K562 (cell line): Measurements from ENCODE around the gene ABHD8. TPM values are rescaled to one million over a fixed set of nuclear protein-coding genes. Genes with fewer than 3 reads are reported as not detected.

Source experiments
- ARID1B ChIP-seq: fragments of 450-650 bp; IDR thresholded peaks from 2 replicates; pipeline ENCODE4 v1.6.1; 2016; ENCODE audit warnings: antibody characterized with exemption, mild to moderate bottlenecking, inconsistent platforms
- ATF7 ChIP-seq: fragments of 450-650 bp; IDR thresholded peaks from 2 replicates; pipeline ENCODE4 v1.7.1; 2014; ENCODE audit warnings: mild to moderate bottlenecking, moderate library complexity
- CBX1 ChIP-seq: sonication (generic); IDR thresholded peaks from 2 replicates; pipeline ENCODE4 v1.6.1; 2016; ENCODE audit warnings: antibody characterized with exemption, low read depth, mild to moderate bottlenecking
- DEAF1 ChIP-seq: fragments of 450-650 bp; formaldehyde crosslinking; IDR thresholded peaks from 2 replicates; pipeline ENCODE4 v1.4.0; 2020; ENCODE audit warnings: mild to moderate bottlenecking, moderate library complexity
- JUN ChIP-seq, 2 experiments: sonication (generic) in 1 of 2; formaldehyde crosslinking in 1 of 2; IDR thresholded peaks; 2 replicates each; pipeline versions ENCODE4 v1.6.1 to v1.8.0; 2012 to 2022; ENCODE audit warnings: borderline replicate concordance in 2 of 2, mild to moderate bottlenecking in 2 of 2, improper control_type of control experiment in 1 of 2, low read depth in 1 of 2, low read length in 1 of 2, missing genetic modification reagents in 1 of 2
- RBM15 ChIP-seq: fragments of 200-400 bp; formaldehyde crosslinking; IDR thresholded peaks from 2 replicates; pipeline ENCODE4 v1.6.1; 2018; ENCODE audit warnings: mild to moderate bottlenecking, low read length, moderate library complexity; ENCODE audit not compliant: insufficient read depth
- RBM39 ChIP-seq: fragments of 200-400 bp; formaldehyde crosslinking; optimal IDR thresholded peaks from 2 replicates; pipeline ENCODE3; 2018; ENCODE audit warnings: low read depth, low read length
- U2AF2 ChIP-seq: fragments of 200-400 bp; formaldehyde crosslinking; optimal IDR thresholded peaks from 2 replicates; pipeline ENCODE3; 2017; ENCODE audit warnings: low read depth, mild to moderate bottlenecking, low read length
- ZNF184 ChIP-seq: sonication (generic); formaldehyde crosslinking; IDR thresholded peaks from 2 replicates; pipeline ENCODE4 v1.5.0; 2020; ENCODE audit warnings: missing genetic modification reagents
- ZNF3 ChIP-seq: fragments of 250-450 bp; sonication (Bioruptor Pico); IDR thresholded peaks from 2 replicates; pipeline ENCODE4 v1.5.0; 2021; ENCODE audit warnings: mild to moderate bottlenecking, moderate library complexity
- polyA plus RNA-seq, 8 experiments: library from polyadenylated mRNA; depleted of rRNA in 4 of 8; stranded (reverse) in 5 of 8; unstranded in 3 of 8; fragments of >200 nt; fragmentation: Nextera tagmentation in 2 of 8; fragmentation: Illumina TruSeq in 1 of 8; extraction: Ambion mirVana in 2 of 8; extraction: Trizol in 1 of 8; gene quantifications; 2 replicates each; pipeline versions ENCODE4 v1.2.1 to v1.2.3, GENCODE V29; 2011 to 2014; ENCODE audit warnings: inconsistent platforms in 1 of 8, missing spikeins in 1 of 8
- total RNA-seq, 7 experiments: library from RNA; depleted of rRNA in 6 of 7; stranded (reverse); fragments of >200 nt in 6 of 7; fragmentation: Illumina TruSeq in 2 of 7; extraction: Trizol in 2 of 7; gene quantifications; 2 replicates each; pipeline versions ENCODE4 v1.2.1 to v1.2.3, GENCODE V29; 2011 to 2021; ENCODE audit warnings: low replicate concordance in 1 of 7
- TF ChIP-seq, protein P1 (sequence below): fragments of 250-450 bp; sonication (Bioruptor Pico); IDR thresholded peaks from 2 replicates; pipeline ENCODE4 v1.8.0; 2022; ENCODE audit warnings: moderate library complexity, mild to moderate bottlenecking, inconsistent platforms
- TF ChIP-seq, protein P2 (sequence below): fragments of 250-450 bp; sonication (Bioruptor Pico); IDR thresholded peaks from 2 replicates; pipeline ENCODE4 v1.5.0; 2021; ENCODE audit warnings: mild to moderate bottlenecking, moderate library complexity
- TF ChIP-seq, protein P3 (sequence below), 2 experiments: fragments of 200-800 bp in 1 of 2; sonication (Bioruptor generic) in 1 of 2; sonication (generic) in 1 of 2; formaldehyde crosslinking in 1 of 2; IDR thresholded peaks in 1 of 2; conservative IDR thresholded peaks in 1 of 2; 2 replicates each; pipeline versions ENCODE4 v1.5.0 to v1.6.1; 2016 to 2020; ENCODE audit warnings: missing compliant biosample characterization in 1 of 2, missing genetic modification characterization in 1 of 2, missing genetic modification reagents in 1 of 2
- TF ChIP-seq, protein P4 (sequence below), 3 experiments: IDR thresholded peaks in 2 of 3; conservative IDR thresholded peaks in 1 of 3; 2 replicates each; pipeline ENCODE4 v1.5.1; 2011 to 2012; ENCODE audit warnings: low read length in 3 of 3, mild to moderate bottlenecking in 3 of 3, control low read depth in 2 of 3, improper control_type of control experiment in 1 of 3, inconsistent platforms in 1 of 3, low read depth in 1 of 3, mixed read lengths in 1 of 3, moderate library complexity in 1 of 3; ENCODE audit not compliant: insufficient read depth in 2 of 3

Gene ABHD8
- total and polyA plus RNA-seq, 9 of the 15 experiments (the other 6 are each of a cell fraction or from before 2014, with no cell fraction given), result 0.04 to 6.6 (median 2.0) TPM; not detected in 1

DNA sequence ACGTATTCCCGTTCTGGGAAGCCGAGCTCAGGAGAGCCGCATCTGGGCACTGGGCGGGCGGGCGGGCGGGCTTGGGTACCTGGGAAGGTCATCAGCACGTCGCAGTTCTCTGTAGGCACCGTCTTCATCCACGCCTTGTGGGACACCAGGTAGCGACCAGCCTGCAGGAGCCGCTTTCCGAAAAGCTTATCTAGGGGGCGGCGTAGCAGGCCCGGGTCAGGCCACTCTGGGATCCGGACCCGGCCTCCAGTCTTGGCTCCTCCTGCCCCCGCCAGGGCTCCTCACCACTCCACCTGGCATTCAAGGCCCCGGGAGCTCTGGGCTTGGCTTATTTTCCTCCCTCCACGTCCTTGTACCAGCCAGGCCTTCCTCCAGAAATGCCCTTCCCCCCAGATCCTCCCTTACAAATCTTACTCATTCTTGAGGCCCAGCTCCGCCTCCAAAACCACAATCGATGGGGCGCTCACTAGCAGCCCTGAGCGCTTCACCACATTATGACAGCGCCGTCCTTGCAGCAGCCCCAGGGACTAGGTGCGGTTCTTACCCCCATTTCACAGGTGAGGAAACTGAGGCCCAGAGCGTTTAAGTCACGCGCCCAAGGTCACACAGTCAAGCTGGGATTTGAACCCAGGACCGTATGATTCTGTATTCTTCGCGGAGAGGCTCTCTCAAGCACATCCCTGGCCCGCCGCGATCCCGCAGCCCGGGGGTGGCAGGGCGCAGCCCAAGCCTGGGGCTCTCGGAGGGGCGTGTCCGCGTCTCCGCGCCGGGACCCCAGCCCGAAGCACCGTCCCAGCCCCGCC, 30.6 kb upstream of the ABHD8 start (continued):
- TF ChIP-seq JUN (IDR thresholded peaks at IDR 0.05; ENCODE audit: borderline replicate concordance, low read depth, low read length), result no peak; the same call in 1 of the 2 replicates
- peak; percentile 73; the same call in 1 of the 2 replicates for TF ChIP-seq JUN (CRISPR knock-in tag; IDR thresholded peaks at IDR 0.05; ENCODE audit: borderline replicate concordance)
- peak; percentile 71 for TF ChIP-seq ARID1B
- no peak for TF ChIP-seq RBM15
- TF ChIP-seq, protein P1, sequence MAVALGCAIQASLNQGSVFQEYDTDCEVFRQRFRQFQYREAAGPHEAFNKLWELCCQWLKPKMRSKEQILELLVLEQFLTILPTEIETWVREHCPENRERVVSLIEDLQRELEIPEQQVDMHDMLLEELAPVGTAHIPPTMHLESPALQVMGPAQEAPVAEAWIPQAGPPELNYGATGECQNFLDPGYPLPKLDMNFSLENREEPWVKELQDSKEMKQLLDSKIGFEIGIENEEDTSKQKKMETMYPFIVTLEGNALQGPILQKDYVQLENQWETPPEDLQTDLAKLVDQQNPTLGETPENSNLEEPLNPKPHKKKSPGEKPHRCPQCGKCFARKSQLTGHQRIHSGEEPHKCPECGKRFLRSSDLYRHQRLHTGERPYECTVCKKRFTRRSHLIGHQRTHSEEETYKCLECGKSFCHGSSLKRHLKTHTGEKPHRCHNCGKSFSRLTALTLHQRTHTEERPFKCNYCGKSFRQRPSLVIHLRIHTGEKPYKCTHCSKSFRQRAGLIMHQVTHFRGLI (CRISPR knock-in tag), result no peak
- TF ChIP-seq, protein P2, sequence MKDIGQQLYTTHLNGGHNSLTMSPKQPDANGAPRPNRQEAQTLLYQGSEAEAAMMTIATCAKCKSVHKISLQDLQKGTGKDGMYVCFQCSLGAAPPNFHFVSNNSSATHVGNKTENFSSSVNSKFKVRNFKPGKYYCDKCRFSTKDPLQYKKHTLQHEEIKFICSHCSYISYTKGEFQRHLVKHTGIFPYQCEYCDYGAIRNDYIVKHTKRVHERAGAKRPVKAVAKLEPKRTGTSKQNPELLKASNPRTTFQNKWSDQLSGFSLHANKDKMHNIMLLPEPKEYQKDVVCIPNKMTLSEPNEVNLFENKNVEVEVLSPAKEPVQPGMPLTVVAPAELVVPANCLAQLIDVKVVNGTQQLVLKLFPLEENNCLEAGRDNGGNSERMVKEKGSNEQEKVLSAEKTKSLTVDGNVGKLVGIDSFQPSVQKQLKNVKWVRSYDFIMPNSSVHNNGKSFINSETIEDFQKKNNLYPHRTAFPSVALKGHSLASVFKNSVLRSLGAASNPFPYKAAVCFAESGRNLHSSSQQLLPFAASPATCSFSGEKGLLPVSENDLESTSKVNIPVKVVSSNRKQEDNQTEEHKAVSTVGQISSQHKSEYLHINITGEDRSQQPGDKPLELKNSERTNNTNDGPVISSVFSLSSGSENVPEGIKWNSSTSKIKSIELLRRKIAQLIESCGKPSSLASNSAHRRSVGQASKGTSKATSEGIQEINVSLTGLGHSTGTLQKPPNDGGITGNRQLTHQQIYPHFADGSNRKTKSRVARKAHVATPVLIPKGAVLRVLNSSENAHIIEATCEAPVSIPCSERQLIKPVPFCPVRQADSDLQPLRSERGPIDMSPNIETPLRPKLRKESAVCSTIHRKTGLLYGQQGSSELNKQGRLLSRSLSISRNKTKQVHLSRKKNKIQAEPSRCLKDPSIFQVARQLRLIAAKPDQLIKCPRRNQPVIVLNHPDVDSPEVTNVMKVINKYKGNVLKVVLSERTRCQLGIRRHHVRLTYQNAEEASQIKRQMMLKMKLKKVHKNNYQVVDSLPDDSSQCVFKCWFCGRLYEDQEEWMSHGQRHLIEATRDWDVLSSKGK (CRISPR knock-in tag), result no peak
- no peak for TF ChIP-seq U2AF2
- TF ChIP-seq DEAF1 (CRISPR knock-in tag), result 0 out of 2 replicates have a peak, but pooled peaks have one; percentile 20
- TF ChIP-seq CBX1, result peak; percentile 99
- peak; percentile 50 for TF ChIP-seq RBM39
- no peak for TF ChIP-seq ZNF3 (CRISPR knock-in tag)
- TF ChIP-seq ATF7, result peak; percentile 64
- TF ChIP-seq, protein P3, sequence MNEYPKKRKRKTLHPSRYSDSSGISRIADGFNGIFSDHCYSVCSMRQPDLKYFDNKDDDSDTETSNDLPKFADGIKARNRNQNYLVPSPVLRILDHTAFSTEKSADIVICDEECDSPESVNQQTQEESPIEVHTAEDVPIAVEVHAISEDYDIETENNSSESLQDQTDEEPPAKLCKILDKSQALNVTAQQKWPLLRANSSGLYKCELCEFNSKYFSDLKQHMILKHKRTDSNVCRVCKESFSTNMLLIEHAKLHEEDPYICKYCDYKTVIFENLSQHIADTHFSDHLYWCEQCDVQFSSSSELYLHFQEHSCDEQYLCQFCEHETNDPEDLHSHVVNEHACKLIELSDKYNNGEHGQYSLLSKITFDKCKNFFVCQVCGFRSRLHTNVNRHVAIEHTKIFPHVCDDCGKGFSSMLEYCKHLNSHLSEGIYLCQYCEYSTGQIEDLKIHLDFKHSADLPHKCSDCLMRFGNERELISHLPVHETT (CRISPR knock-in tag; conservative IDR thresholded peaks at IDR 0.05 in 1 of 2, IDR thresholded peaks at IDR 0.05 in 1 of 2), result no peak; a peak in 1 of 4 replicates
- TF ChIP-seq ZNF184, result no peak
- TF ChIP-seq, protein P4, sequence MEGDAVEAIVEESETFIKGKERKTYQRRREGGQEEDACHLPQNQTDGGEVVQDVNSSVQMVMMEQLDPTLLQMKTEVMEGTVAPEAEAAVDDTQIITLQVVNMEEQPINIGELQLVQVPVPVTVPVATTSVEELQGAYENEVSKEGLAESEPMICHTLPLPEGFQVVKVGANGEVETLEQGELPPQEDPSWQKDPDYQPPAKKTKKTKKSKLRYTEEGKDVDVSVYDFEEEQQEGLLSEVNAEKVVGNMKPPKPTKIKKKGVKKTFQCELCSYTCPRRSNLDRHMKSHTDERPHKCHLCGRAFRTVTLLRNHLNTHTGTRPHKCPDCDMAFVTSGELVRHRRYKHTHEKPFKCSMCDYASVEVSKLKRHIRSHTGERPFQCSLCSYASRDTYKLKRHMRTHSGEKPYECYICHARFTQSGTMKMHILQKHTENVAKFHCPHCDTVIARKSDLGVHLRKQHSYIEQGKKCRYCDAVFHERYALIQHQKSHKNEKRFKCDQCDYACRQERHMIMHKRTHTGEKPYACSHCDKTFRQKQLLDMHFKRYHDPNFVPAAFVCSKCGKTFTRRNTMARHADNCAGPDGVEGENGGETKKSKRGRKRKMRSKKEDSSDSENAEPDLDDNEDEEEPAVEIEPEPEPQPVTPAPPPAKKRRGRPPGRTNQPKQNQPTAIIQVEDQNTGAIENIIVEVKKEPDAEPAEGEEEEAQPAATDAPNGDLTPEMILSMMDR (IDR thresholded peaks at IDR 0.05 in 2 of 3, conservative IDR thresholded peaks at IDR 0.05 in 1 of 3; ENCODE audit: insufficient read depth in 2 of 3, low read depth in 1 of 3, low read length in 3 of 3), result peak in 2 of 3 experiments; percentile 26 to 33; a peak in 3 of 6 replicates
